PFSK-1 (cell line): Measurements from ENCODE around the gene CUBN.

Source experiments
- FOXP2 ChIP-seq: optimal IDR thresholded peaks from 2 replicates; pipeline ENCODE3; 2011; ENCODE audit warnings: borderline replicate concordance, control low read depth, inconsistent platforms; ENCODE audit not compliant: insufficient read depth; ENCODE audit errors: extremely low read length, extremely low read depth
- POLR2AphosphoS5 ChIP-seq: IDR thresholded peaks from 2 replicates; pipeline ENCODE4 v1.6.1; 2012; ENCODE audit warnings: low read depth, mild to moderate bottlenecking, control low read depth, low read length, moderate library complexity
- REST ChIP-seq, 2 experiments: IDR thresholded peaks; 2 replicates each; pipeline versions ENCODE4 v1.6.1 to v1.8.0; 2011 to 2012; ENCODE audit warnings: low read depth in 2 of 2, low read length in 2 of 2, control low read depth in 1 of 2, inconsistent platforms in 1 of 2, mild to moderate bottlenecking in 1 of 2, moderate library complexity in 1 of 2; ENCODE audit not compliant: insufficient read depth in 1 of 2
- SIN3A ChIP-seq: IDR thresholded peaks from 2 replicates; pipeline ENCODE4 v1.6.1; 2012; ENCODE audit warnings: mild to moderate bottlenecking, low read length, moderate library complexity, borderline replicate concordance; ENCODE audit not compliant: insufficient read depth
- TAF1 ChIP-seq: IDR thresholded peaks from 2 replicates; pipeline ENCODE4 v1.6.1; 2012; ENCODE audit warnings: low read length, control low read depth, borderline replicate concordance; ENCODE audit not compliant: insufficient read depth

The CUBN gene

GRCh38 chr10:17077890-17078289 lies 51.7 kb downstream of the CUBN start:
- TF ChIP-seq REST (IDR thresholded peaks at IDR 0.05; ENCODE audit: insufficient read depth in 1 of 2, low read depth in 2 of 2, low read length in 2 of 2) (no peak), POLR2AphosphoS5 (no peak), FOXP2 (no peak), SIN3A (no peak), TAF1 (no peak)

GRCh38 chr10:17077346-17077781 lies 52.2 kb downstream of the CUBN start:
- TF ChIP-seq FOXP2 (no peak), REST (IDR thresholded peaks at IDR 0.05; ENCODE audit: insufficient read depth in 1 of 2, low read depth in 2 of 2, low read length in 2 of 2) (no peak), POLR2AphosphoS5 (no peak), SIN3A (no peak), TAF1 (no peak)

- no peak for TF ChIP-seq FOXP2
- no peak for TF ChIP-seq TAF1
- no peak for TF ChIP-seq SIN3A
- TF ChIP-seq REST (IDR thresholded peaks at IDR 0.05; ENCODE audit: insufficient read depth in 1 of 2, low read depth in 2 of 2, low read length in 2 of 2), result no peak
- TF ChIP-seq POLR2AphosphoS5, result no peak
Measured at GRCh38 chr10:17076626-17077345, 52.8 kb downstream of the CUBN start.

- no peak for TF ChIP-seq FOXP2
- no peak for TF ChIP-seq REST (IDR thresholded peaks at IDR 0.05; ENCODE audit: insufficient read depth in 1 of 2, low read depth in 2 of 2, low read length in 2 of 2)
- TF ChIP-seq POLR2AphosphoS5, result no peak
- no peak for TF ChIP-seq TAF1
- TF ChIP-seq SIN3A, result no peak
Measured at GRCh38 chr10:17075533-17076359, 53.9 kb downstream of the CUBN start.
